Upper lobe of left lung (tissue), 6 donors: ENCODE measurements around the gene ROBO1. TPM values are rescaled to one million over a fixed set of nuclear protein-coding genes. Genes with fewer than 3 reads are reported as not detected.

Experiments
- ATAC-seq, 2 donors: fragments of 200-7000 bp; cut with Tn5 transposase; one replicate each; pipeline ENCODE4 v1.9.1; 2022; ENCODE audit warnings: mild to moderate bottlenecking in 2 of 2, moderate library complexity in 2 of 2; ENCODE audit not compliant: low FRiP score in 2 of 2
- DNase-seq, 2 donors: peaks; one replicate each; pipeline ENCODE4 v3.0.0-alpha.2; 2019 to 2020
- H3K27ac ChIP-seq, 4 donors: fragments of 200-600 bp; sonication (generic); one replicate each; pipeline ENCODE4 v1.5.1; 2016 to 2019
- H3K27me3 ChIP-seq, 4 donors: fragments of 200-600 bp; sonication (generic); one replicate each; pipeline ENCODE4 v1.5.1; 2017 to 2019
- H3K36me3 ChIP-seq, 4 donors: fragments of 200-600 bp; sonication (generic); one replicate each; pipeline ENCODE4 v1.5.1; 2016 to 2019
- H3K4me1 ChIP-seq, 4 donors: fragments of 200-600 bp; sonication (generic); one replicate each; pipeline ENCODE4 v1.5.1; 2018 to 2019
- H3K4me3 ChIP-seq, 4 donors: fragments of 200-600 bp; sonication (generic); one replicate each; pipeline ENCODE4 v1.5.1; 2017 to 2019; ENCODE audit warnings: mild to moderate bottlenecking in 2 of 4, moderate library complexity in 1 of 4
- H3K9me3 ChIP-seq, 4 donors: fragments of 200-600 bp; sonication (generic); one replicate each; pipeline ENCODE4 v1.5.1; 2018 to 2019
- EP300 ChIP-seq, 4 donors: sonication (generic); formaldehyde crosslinking; IDR thresholded peaks; one replicate each; pipeline ENCODE4 v1.5.1; 2017; ENCODE audit warnings: antibody characterized with exemption in 4 of 4, control low read depth in 2 of 4
- POLR2A ChIP-seq, 4 donors: fragments of 450-650 bp; IDR thresholded peaks; one replicate each; pipeline ENCODE4 v1.5.1; 2016 to 2017; ENCODE audit warnings: antibody characterized with exemption in 4 of 4, mild to moderate bottlenecking in 2 of 4
- POLR2AphosphoS5 ChIP-seq, 2 donors: sonication (generic); formaldehyde crosslinking; IDR thresholded peaks; one replicate each; pipeline ENCODE4 v1.5.1; 2017; ENCODE audit warnings: antibody characterized with exemption in 2 of 2
- WGBS, 2 donors: methylation state at CpG; one replicate each; pipeline ENCODE4 v1.1.5; 2017 to 2018; 5-methylcytosine and 5-hydroxymethylcytosine counted together
- total RNA-seq, 6 donors: library from RNA; depleted of rRNA in 4 of 6; stranded (reverse); fragments of >200 nt in 4 of 6; gene quantifications; one replicate each; pipeline versions ENCODE4 v1.1.0 to v1.2.1, GENCODE V29; 2016 to 2021
- TF ChIP-seq, protein P1 (sequence below), 6 experiments: fragments of 450-650 bp in 4 of 6; fragments of 200-600 bp in 2 of 6; sonication (generic) in 2 of 6; IDR thresholded peaks; one replicate each; pipeline ENCODE4 v1.5.1; 2016 to 2019; ENCODE audit warnings: antibody characterized with exemption in 6 of 6
- donor health status: DM: no; HTN: no; CAD: no; lungs with moderate emphysema.
- donor health status: DM: no; HTN: yes; CAD: no; lungs with severe emphysema.

Gene ROBO1
- total RNA-seq, 6 donors from 2014 or later: 10.5 to 29.0 (median 18.0) TPM

DNA sequence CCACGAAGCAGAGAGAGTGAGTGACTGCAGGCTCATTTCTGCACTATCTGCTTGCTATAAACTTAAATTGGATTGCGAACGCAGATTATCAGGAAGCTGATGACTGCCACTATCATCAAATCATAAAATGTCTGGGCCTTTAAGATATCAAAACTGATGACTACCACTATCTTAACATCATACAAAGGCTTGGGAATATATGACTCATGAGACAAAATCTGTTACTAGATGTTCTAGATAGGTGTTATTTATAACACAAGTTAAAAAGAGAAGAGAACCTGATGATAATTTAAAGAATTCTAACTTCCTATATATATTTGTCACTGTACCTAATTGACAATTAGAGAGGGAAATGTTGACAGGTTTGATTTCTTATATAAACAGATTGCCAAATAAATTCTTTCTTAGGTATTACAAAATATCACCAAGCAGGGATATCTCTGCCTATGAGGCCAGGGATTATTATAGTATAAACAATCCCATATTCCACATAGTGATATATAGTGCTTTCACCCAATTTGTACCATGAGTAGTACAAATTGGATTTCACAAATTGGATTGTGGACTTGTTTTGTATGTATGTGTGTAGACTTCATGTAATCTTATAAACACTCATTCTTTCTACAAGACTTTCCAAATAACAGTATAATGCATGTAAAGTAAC is 1157.2 kb downstream of the ROBO1 start:
- TF ChIP-seq POLR2AphosphoS5 (IDR thresholded peaks at IDR 0.05): no peak
- no peak for TF ChIP-seq EP300 (IDR thresholded peaks at IDR 0.05)
- TF ChIP-seq, protein P1, sequence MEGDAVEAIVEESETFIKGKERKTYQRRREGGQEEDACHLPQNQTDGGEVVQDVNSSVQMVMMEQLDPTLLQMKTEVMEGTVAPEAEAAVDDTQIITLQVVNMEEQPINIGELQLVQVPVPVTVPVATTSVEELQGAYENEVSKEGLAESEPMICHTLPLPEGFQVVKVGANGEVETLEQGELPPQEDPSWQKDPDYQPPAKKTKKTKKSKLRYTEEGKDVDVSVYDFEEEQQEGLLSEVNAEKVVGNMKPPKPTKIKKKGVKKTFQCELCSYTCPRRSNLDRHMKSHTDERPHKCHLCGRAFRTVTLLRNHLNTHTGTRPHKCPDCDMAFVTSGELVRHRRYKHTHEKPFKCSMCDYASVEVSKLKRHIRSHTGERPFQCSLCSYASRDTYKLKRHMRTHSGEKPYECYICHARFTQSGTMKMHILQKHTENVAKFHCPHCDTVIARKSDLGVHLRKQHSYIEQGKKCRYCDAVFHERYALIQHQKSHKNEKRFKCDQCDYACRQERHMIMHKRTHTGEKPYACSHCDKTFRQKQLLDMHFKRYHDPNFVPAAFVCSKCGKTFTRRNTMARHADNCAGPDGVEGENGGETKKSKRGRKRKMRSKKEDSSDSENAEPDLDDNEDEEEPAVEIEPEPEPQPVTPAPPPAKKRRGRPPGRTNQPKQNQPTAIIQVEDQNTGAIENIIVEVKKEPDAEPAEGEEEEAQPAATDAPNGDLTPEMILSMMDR (IDR thresholded peaks at IDR 0.05): no peak
- TF ChIP-seq POLR2A (IDR thresholded peaks at IDR 0.05): no peak
- Histone ChIP-seq H3K4me1 (no peaks in the 10 kb centered on the region), H3K27ac (no peak overlapping the region)

DNA sequence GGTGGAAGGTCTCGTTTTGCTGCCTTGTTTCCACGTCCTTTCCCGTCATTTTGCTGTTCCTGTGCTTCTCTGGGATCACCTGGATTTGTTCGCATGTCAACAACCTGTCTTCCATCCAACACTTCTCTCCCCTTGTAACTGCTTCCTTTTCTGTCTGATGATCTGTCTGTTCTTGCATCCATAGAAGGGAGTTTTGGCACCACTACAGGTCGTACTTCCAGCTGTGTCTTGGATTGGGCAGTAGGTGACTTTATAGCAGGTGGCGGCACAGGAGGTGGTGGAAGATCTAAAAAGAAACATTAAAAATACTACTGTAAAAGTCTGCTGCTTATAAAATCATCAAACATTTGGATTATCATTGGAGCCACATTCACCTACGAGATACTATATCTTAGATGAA is 1161.0 kb downstream of the ROBO1 start:
- TF ChIP-seq, protein P1 (IDR thresholded peaks at IDR 0.05): no peak
- no peak for ATAC-seq
- no peaks in the 10 kb centered on the region for H3K36me3 ChIP-seq
- no peaks in the 10 kb centered on the region for H3K4me1 ChIP-seq
- 89 to 92% methylated on average over 7 of the region's 7 CpGs for WGBS, 2 donors
- H3K4me3 ChIP-seq: no peak overlapping the region
- no peaks in the 10 kb centered on the region for H3K9me3 ChIP-seq
- no peak for DNase-seq
- H3K27me3 ChIP-seq: no peaks in the 10 kb centered on the region
- no peak overlapping the region for H3K27ac ChIP-seq

More for the DNA sequence above, 1157.2 kb downstream of the ROBO1 start:
- whole genome bisulfite sequencing, 2 donors: 60 to 63% methylated on average over 3 of the region's 3 CpGs
- no peak for DNase-seq
- no peak overlapping the region for H3K4me3 ChIP-seq
- H3K9me3 ChIP-seq: no peaks in the 10 kb centered on the region
- no peaks in the 10 kb centered on the region for H3K27me3 ChIP-seq
- ATAC-seq: no peak
- H3K36me3 ChIP-seq: peaks cover 0 to 7% (median 0%) of the 10 kb centered on the region in 4 donors

- Histone ChIP-seq H3K36me3 (no peaks in the 10 kb centered on the region), H3K4me3 (no peak overlapping the region), H3K4me1 (no peaks in the 10 kb centered on the region), H3K27me3 (no peaks in the 10 kb centered on the region), H3K9me3 (no peaks in the 10 kb centered on the region), H3K27ac (no peak overlapping the region)
- DNase-seq: no peak
- 71 to 84% methylated on average over 2 of the region's 2 CpGs for WGBS, 2 donors
- TF ChIP-seq POLR2A (IDR thresholded peaks at IDR 0.05): no peak
- TF ChIP-seq EP300 (IDR thresholded peaks at IDR 0.05): no peak
- TF ChIP-seq POLR2AphosphoS5 (IDR thresholded peaks at IDR 0.05): no peak
- TF ChIP-seq, protein P1 (IDR thresholded peaks at IDR 0.05): no peak
- ATAC-seq: no peak
Observed at GRCh38 chr3:78605178-78605577, 1162.6 kb downstream of the ROBO1 start.

GRCh38 chr3:78604341-78604740 is 1163.5 kb downstream of the ROBO1 start:
- ATAC-seq (no peak), DNase-seq (no peak)
- Histone ChIP-seq H3K4me3 (no peak overlapping the region), H3K27me3 (no peaks in the 10 kb centered on the region), H3K27ac (no peak overlapping the region), H3K4me1 (no peaks in the 10 kb centered on the region), H3K9me3 (no peaks in the 10 kb centered on the region), H3K36me3 (no peaks in the 10 kb centered on the region)
- 82 to 87% methylated on average over 3 of the region's 3 CpGs for WGBS, 2 donors
- TF ChIP-seq POLR2A (IDR thresholded peaks at IDR 0.05) (no peak), POLR2AphosphoS5 (IDR thresholded peaks at IDR 0.05) (no peak), EP300 (IDR thresholded peaks at IDR 0.05) (no peak)
- TF ChIP-seq, protein P1 (IDR thresholded peaks at IDR 0.05): no peak

DNA sequence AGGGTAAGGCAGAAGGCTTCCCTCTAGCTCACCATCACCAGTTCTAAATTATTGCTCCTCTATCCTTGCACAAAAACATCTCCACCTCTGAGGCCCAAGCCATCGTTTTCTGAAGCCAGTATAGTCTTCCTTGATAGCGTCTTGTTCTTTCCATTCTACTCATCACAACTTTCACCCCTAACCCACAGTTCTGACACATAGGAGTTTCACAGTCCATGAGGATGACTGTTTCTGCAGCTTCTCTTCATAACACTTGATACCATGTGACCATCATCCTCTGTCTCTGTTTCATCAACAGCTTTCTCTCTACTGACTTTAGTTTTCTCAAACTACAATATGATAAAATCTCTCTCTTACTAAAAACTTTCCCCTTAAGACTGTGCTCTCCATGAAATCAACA is 1166.5 kb downstream of the ROBO1 start:
- no peak for ATAC-seq
- WGBS, 2 donors: 81 to 91% methylated on average over 2 of the region's 2 CpGs
- no peak for TF ChIP-seq POLR2AphosphoS5 (IDR thresholded peaks at IDR 0.05)
- no peak for TF ChIP-seq POLR2A (IDR thresholded peaks at IDR 0.05)
- TF ChIP-seq, protein P1 (IDR thresholded peaks at IDR 0.05): no peak
- TF ChIP-seq EP300 (IDR thresholded peaks at IDR 0.05): no peak

More for the DNA sequence above, 1166.5 kb downstream of the ROBO1 start:
- H3K4me3 ChIP-seq: no peak overlapping the region
- H3K36me3 ChIP-seq: no peaks in the 10 kb centered on the region
- no peaks in the 10 kb centered on the region for H3K4me1 ChIP-seq
- H3K27ac ChIP-seq: no peak overlapping the region
- H3K9me3 ChIP-seq: no peaks in the 10 kb centered on the region
- no peaks in the 10 kb centered on the region for H3K27me3 ChIP-seq
- DNase-seq: no peak
